ENCODE data around the gene PRKCE. TPM values are rescaled to one million over a fixed set of nuclear protein-coding genes. Genes with fewer than 3 reads are reported as not detected.

PRKCE gene
- total RNA-seq: 23.1 and 26.4 TPM in 2 replicates

DNA sequence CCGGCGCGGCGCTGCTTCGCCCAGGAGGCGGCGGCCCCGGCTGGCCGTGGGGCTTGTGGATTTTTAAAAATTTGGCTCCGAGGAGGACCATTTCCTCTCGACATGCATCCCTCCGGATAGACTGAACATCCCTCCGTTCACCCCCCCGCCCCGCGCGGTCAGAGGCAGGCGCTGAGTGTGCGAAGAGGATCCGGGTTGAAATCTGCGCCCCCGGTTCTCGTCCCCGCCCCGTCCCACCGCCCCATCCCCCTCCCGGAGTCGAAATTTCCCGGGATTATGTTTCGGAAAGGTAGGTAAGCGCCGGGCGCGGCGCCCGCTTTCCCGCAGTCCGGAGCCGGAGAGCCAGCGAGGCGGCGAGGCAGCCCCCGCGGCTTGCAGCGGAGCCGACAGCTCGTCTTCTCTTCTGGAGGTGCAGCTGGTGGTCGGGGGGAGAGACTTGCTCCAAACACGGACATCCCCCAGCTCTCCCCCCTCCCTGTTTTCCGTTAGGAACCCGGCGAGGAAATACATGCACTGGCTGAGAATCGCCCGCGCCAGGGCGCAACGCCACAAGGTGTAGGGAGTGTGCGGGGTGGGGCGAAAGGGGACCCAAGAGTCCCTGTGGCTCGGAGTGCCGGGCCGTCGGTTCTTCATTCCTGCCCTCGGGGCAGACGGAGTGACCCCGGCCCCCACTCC lies at the start of gene PRKCE:
Gene PRKCE (plus strand): TSS at position 261 of the 675 bp plus-strand sequence.
- DNase-seq (ENCODE audit: low read depth, low spot score): no peak

DNA sequence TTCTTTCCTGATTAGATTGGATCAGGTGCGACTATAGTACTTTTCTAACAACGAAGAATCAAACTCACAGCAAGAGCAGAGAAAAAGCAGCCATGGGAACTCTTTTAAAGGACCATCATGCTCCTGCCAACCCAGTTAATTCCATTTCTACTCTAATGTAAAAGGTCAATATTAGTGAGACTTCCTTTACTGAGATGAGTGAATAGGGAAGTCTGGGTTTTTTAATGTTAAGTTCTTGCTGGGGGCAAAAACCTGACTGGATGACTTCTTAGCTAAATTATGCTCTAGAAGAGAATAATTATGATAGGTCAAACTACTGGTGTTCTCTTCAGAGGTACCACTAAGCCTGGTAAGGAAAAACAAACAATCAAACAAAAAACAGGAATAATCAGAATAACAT lies 48.9 kb upstream of the PRKCE start:
- no peak for DNase-seq (ENCODE audit: low read depth, low spot score)

DNA sequence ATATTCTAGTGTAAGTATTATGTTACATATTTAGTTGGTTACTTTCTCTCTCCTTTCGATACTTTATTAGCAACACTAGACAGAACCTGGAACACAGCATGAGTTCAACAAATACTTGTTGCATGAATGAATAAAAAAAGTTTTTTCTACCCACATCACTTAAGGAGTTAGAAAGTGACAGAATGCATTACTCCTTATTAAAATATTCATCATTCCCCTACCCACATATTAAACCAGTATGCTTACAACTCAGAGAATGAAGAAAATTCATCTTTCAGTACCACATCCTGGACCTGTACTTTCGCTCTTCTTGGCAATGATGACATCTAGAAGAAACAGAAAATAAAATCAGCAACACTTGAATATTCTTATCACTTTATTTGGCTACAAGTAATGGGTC lies 46.4 kb upstream of the PRKCE start:
- DNase-seq (ENCODE audit: low read depth, low spot score): no peak

DNA sequence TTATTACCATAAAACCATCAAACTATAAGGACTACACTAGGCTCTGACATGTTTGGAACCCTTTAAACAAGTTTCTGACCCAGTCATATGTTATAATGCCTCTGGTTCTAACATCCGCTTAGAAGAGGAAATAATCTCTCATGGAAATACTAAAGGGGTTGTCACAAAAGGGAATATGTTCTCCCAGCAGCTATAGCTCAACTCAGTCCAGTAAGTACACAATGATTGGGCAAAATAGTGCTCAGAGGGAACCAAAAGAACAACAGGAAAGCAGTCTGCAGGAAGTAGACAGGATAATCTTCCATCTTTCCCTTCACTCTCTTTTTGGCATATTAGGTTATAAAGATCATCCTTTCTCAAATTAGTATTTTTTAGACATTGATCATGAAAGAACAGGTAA lies 44.7 kb upstream of the PRKCE start:
- no peak for DNase-seq (ENCODE audit: low read depth, low spot score)

DNA sequence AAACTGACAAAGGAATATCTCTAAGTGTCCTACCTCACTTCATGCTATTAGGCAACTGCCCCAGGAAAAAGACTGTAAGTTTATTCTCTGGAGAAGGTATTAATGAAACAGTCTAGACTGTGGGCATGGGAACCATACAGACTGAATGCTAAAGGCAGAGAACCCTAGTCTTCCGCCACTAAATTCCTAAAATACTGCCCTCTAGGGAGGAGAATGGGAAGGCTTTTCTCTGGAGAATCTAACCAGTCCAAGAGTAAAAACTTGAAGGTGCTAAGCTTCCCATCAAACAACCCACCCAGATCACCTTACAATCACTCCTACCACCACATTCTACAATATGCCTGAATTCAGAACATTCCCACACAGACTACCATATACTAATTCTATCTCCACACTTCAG lies 43.8 kb upstream of the PRKCE start:
- DNase-seq (ENCODE audit: low read depth, low spot score): no peak

DNA sequence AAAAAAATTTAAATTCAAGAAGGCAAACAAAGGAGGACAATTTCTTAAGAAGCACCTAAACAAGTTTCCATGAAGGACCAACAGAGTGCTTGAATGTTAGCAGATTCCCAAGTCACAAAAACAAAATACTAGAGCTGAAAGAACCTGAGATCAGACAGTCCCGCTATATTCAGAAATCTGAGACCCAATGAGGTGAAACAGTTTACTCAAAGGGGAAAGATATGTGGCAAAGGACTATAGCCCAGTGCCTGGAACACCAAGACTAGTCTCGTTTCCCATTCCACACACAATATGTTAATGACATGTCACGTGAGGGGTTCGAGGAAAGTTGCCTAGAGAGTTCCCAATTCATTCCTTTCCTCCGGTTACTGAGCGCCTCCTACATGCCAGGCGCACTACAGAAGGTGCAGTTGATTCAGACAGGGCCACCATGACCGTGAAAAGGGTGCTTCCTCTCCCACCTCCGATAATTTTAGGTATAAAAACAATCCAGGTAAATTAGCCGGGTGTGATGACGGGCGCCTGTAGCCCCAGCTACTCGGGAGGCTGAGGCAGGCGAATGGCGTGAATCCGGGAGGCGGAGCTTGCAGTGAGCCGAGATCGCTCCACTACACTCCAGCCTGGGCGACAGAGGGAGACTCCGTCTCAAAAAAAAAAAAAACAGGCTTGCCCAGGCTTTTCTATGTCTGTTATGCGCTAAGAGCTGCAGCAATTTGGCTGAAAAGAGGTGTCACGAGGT lies 41.0 kb upstream of the PRKCE start:
- peak; percentile 30 for DNase-seq (ENCODE audit: low read depth, low spot score)

DNA sequence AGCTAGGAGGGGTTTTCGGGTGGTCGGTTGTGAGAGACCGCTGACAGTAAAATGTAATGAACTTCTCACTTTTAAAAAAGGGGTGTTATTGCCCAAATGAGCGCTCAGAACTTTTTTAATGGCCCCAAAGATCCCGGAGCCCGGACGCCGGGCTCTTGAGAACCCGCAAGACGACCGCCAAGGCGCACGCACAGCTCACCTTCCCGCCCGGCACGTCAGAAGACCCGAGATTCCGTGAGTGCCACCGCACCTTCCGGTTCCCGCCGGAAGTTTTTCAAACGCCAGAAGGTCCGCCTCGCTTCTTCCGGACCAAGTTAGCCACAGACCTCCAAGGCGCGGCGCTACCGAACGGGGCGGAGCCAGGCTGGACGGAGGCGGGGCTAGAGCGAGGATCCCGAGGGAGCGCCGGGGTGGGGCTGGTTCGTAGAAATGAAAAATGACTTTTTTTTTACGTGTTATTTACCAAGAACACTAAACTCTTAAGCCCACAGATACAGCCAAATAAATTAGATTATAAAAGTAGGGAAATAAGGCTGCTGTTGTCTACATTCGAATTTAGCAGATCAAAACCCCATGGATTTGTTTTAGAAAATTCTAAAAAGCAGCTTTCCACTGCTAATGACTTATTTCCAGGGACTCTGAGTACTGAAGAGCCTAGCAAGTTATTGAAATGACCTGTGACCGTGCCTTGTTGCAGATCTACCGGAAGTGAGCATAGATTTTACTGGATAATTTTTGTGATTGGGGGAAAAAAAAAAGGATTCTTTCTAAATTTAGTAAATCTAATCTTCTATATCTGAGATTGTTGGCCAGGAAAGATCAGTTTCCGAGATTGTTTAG lies 40.2 kb upstream of the PRKCE start, which contains the start of gene SRBD1:
Gene SRBD1 (minus strand): TSS at position 248 of the 840 bp plus-strand sequence. CDS start 5,826 bp downstream, outside the sequence.
- peak; percentile 79 for DNase-seq (ENCODE audit: low read depth, low spot score)

DNA sequence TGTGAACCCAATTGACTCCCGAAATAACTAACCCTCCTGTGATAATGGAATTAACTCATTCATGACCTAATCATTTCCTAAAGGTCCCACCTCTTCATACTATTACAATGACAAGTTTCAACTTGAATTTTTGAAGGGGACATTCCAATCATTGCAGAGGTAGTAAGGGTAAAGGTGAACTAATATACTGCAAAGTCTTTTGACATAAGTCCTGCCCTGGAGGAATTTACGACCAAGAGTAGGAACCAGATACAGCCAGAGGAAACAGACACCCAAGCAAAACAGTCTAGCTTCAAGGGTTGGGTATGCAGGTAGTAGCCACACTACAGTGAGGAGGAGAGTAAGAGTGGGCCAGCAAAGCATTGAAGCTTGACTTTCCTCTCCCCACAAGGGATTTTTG lies 39.2 kb upstream of the PRKCE start:
- DNase-seq (ENCODE audit: low read depth, low spot score): no peak

DNA sequence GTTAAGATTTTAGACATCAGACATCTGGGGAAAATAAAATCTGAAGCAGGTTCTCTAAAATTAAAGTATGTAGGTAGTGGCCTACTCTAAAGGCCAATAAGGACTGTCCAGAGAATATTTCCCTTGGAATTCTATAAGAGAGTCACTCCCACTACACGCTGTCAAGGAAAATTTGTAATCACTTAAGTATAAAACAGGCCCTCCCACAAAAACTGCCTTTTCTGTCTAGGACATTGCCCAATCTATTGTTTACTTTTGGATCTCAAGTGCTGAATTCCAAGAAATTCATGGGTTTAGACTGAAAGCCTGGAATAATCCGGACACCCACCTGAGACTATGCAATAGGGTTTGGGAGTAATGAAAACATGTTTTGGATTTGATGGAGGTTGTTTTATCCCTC lies 38.7 kb upstream of the PRKCE start:
- no peak for DNase-seq (ENCODE audit: low read depth, low spot score)

DNA sequence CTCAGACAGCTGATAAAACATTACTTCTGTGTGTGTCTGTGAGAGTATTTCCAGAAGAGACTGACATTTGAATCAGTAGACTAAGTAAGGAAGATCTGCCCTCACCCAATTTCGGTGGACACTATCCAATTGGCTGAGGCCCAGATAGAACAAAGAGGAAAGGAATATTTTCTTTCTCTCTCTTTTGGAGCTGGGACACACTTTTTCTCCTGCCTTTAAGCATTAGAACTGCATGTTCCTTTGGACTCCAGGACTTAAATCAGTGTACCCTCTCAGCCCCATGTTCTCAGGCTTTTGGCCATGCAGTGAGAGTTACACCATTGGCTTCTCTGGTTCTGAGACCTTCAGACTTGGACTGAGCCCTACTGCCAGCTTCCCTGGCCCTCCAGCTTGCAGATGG lies 37.1 kb upstream of the PRKCE start:
- DNase-seq (ENCODE audit: low read depth, low spot score): no peak

DNA sequence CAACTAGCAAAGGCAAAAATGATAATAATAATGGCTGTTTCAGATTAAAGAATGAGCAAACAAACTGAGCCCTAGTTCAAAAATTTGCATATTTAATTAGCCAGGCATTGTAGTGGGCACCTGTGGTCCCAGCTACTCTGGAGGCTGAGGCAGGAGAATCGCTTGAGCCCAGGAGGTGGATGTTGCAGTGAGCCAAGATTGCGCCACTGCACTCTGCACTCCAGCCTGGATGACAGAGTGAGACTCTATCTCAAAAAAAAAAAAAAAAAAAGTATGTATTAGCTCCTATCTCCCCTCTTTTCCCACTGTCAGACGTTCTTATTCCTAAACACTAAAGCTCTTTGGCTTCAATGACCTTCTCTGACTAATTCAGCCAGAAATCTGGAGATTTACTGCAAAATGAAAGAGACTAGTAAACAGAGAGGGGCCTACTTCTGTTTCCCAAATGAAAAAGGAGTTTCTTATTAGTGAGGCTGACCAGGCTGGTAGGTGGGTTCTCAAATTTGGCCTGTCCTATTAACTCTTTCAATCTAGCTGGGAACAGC lies 36.5 kb upstream of the PRKCE start:
- no peak for DNase-seq (ENCODE audit: low read depth, low spot score)

DNA sequence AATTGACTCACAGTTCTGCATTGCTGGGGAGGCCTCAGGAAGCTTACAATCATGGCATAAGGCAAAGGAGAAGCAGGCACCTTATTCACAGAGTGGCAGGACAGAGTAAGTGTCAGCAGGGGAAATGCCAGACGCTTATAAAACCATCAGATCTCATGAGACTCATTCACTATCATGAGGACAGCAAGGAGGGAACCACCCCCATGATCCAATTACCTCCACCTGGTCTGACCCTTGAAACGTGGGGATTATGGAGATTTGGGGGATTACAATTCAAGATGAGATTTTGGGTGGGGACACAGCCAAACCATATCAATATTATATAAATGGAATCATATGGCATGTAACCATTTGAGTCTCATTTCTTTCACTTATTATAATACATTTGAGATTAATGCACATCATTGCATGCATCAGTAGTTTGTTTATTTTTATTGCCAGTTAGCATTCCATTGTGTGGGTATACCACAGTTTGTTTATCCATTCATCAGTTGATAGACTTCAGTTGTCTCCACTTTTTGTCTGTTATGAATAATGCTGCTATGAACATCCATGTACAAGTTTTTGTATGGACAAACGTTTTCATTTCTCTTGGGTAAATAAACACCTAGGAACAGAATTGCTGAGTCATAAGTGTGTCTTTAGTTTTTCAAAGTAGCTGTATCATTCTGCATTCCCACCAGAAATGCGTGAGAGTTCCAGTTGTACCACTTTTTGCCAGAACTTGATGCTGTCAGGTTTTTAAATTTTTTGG lies 34.6 kb upstream of the PRKCE start:
- DNase-seq (ENCODE audit: low read depth, low spot score): no peak

DNA sequence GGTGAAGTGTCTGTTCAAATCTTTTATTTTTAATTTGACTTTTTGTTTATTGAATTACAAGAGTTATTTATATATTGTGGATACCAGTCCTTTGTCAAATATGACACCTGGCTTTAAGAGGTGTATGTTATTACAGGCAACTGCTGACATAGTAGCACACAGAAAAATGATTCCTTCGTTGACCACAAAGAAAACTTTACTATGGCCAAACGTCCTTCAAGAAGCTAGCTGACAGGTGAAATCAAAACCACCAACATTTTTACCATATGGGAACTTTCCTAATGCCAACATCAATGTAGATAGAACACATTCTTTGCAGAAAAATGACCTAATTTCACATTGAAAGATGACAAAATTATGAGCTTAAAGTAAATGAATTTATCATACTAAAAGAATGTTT lies 34.0 kb upstream of the PRKCE start:
- DNase-seq (ENCODE audit: low read depth, low spot score): no peak

DNA sequence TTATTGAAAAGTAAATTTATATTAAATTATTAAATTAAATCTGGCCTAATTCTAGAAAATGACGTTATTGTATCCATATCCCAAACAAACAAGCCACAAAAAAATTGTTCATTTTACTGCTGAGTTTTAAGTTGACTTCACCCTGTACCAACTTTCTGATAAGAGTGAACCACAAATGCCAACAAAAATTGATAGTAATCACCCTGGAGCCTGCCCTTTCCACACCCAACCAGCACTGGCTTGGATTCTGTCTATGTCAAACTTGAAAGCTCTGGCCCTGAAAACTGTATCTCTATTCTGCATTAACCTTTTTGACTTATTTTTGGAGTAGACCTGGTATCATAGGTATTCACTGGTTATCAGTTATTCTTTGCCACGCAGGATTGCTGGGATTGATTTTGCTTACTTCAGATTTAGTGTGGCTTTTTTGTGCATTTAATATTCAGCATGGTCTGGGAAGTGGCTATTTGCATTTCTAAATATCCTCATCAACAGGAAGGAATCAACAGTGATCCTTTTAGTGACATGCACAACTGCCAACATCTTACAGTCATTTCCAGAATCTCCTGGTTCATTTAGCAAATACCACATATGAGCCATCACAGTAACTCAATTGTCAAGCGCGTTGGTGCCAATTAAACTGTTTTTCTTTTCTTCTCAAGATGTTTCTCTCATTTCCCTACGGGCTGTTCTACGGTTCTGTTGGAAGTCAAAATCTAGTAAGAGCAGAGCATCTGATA lies 29.0 kb upstream of the PRKCE start:
- no peak for DNase-seq (ENCODE audit: low read depth, low spot score)

DNA sequence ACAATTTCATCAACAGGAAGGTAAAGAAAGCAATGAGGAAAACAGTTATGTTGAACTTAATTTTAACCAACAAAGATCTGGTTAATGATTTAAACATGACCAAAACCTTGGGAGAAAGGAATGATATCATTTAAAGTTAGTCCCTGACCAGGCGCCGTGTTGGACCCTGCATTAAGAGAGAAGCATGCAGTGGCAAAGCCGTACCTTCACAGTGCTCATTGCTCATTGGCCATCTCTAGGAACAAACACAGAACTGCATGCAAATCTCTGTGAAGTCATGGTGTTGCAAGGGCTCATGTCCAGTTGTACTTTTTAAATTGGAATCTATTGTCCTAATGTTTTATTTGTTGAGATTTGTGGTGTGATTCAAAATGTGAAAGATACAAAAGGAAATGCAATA lies 28.4 kb upstream of the PRKCE start:
- no peak for DNase-seq (ENCODE audit: low read depth, low spot score)

DNA sequence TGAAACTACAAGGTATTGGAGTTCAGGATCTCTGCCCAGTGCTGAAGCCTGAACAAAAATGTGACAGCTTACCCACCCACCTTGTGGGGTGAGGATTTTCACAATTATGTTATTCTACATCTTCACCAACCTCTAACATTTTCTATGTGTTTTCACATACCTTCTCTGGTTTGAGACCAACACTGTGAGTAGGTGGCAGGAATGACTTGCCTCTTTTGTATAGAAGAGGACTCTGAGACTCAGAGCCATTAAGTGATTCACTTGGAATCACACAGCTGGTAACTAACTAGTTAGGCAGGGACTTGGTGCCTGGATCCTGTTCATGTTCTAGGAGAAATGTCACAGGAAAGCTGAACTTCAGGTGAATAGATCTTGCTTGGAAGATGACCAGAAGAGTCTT lies 25.7 kb upstream of the PRKCE start:
- DNase-seq (ENCODE audit: low read depth, low spot score): no peak

DNA sequence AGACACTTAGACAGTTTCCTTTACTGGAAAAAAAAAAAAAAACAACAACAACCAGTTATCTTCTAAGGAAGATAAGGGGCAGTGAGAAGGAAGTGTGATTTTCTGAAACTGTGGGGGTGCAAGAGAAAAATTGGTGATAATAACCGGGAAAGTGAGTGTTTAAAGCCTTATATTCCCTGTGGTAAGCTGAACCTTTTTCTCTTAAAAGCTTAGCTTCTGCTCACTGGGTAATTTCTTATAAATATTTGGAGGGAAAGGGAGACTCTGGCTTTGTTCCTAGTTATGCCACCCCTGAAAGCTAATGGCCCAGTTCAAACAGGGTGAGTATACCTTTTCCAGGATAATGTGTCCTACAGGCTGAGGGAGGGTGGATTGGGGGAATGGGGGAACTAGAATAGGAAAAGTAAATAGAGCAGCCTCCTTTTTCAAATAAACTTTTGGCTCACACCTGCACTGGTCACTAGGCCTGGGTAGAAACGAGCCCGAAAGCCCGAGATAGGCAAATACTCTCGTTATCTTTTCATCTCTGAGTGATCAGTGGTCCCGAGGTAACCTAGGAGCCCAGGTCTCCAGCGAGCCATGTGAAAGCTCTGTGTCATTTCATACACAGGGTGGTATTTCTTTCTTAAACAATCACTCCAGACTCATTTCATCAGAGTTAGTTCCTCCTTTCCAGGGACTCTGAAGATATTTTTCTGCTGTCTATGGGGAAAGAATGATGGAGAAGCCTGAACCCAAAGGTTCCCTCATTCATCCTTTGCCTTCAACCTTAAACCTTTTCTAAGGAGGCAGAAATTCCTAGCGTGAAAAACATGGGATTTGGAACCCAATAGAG lies 24.9 kb upstream of the PRKCE start:
- no peak for DNase-seq (ENCODE audit: low read depth, low spot score)

DNA sequence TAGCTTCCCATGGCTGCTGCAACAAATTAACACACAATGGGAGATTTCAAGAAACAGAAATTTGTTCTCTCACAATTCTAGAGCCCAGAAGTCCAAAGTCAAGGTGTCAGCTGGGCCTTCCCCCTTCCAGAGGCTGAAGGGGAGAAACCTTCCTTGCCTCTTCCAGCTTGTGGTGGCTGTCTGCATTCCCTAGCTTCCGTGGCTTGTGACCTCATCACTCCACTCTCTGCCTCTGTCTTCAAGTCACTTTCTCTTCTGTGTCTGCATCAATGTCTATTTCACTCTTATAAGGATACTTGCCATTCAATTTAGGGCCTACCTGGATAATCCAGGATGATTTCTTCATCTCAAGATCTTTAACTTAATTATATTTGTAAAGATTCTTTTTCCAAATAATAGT lies 23.6 kb upstream of the PRKCE start:
- DNase-seq (ENCODE audit: low read depth, low spot score): no peak

DNA sequence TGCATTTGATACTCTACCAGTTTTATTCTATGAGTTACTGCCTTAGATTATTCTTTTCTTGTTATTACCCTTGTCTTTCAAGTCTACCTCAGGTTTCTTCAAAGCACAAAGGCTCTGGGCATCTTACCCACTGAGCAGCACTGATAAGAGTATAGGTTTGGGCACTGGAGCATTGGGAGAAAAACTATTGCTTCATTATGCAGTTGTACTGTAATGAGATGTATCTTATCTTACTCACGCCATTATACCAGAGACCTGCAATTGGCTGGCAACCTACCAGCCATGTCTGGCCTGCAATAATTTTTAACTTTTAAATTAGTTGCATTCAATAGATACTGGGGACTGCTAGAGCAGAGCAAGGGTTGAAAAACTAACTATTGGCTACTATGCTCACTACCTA lies 21.5 kb upstream of the PRKCE start:
- no peak for DNase-seq (ENCODE audit: low read depth, low spot score)

DNA sequence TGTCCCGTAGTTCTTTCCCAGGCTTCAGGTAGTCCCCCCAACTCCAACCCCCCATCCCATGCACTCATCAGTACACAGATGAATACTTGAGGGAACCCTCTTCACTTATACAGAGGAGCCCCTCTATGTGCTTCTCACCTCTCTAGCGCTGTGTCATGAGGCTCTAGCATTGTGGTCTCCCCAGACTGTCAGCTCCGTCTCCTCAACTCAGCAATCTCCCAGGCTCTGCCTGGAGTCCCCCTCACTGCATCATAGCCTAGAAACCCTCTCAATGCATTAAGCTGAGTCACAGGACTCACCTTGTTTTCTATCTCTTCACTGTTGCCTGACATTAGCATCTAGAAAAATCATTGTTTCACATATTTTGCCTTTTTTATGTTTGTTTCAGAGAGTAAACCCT lies 20.2 kb upstream of the PRKCE start:
- DNase-seq (ENCODE audit: low read depth, low spot score): no peak
